NCI-H774 (cell line): ENCODE measurements around the gene ACAP2.
"Not testable (repeated sequence)": the region's sequence is repeated elsewhere in the genome, so short reads cannot be mapped to it uniquely, and the experiment has no call there.

Experiments
- DNase-seq: peaks from one replicate; lab custom pipeline; 2025; lab: John Stamatoyannopoulos, UW

Gene ACAP2, protein sequence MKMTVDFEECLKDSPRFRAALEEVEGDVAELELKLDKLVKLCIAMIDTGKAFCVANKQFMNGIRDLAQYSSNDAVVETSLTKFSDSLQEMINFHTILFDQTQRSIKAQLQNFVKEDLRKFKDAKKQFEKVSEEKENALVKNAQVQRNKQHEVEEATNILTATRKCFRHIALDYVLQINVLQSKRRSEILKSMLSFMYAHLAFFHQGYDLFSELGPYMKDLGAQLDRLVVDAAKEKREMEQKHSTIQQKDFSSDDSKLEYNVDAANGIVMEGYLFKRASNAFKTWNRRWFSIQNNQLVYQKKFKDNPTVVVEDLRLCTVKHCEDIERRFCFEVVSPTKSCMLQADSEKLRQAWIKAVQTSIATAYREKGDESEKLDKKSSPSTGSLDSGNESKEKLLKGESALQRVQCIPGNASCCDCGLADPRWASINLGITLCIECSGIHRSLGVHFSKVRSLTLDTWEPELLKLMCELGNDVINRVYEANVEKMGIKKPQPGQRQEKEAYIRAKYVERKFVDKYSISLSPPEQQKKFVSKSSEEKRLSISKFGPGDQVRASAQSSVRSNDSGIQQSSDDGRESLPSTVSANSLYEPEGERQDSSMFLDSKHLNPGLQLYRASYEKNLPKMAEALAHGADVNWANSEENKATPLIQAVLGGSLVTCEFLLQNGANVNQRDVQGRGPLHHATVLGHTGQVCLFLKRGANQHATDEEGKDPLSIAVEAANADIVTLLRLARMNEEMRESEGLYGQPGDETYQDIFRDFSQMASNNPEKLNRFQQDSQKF

DNA sequence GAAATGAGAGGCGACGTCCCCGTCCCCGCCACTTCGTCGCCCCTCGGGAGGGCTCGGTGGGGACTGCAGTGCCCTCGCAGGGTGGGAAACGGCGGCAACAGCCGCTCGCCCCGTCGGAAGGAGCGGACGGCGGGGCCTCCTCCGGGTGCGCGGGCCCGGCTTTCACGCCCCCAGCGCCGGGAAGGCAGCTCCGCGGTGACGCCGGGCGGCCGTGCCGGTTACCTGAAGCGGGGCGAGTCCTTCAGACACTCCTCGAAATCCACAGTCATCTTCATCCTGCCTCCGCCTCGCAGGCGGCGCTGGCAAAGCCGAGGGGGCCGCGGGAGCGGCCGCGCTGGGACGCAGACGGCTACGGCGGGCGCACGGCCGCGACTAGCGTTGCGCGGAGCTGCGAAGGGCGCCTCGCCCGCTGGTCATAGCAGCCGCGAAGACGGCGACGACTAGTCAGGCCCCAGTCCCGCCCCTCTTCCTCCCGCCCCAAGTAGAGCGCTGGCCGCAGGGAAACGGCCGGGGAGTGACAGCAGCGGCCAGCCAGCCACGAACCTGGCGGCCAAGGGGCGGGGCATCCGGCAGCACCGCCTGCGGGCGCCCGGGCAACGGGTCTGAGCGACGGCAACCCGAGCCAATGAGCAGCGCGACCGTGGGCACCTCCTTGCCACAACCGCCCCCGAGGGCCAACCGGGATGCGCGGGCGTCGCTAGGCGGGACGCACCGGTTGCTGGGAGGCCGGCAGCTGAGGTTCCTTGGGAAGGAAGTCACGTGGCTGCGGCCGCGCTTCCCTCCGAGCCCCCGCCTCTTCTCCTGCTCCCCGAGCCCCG is at the start of gene ACAP2:
ACAP2 (minus strand) TSS at position 448 of the 818 bp plus-strand sequence; CDS start at position 275, 173 bp downstream.
- DNase-seq, result peak; percentile 100

DNA sequence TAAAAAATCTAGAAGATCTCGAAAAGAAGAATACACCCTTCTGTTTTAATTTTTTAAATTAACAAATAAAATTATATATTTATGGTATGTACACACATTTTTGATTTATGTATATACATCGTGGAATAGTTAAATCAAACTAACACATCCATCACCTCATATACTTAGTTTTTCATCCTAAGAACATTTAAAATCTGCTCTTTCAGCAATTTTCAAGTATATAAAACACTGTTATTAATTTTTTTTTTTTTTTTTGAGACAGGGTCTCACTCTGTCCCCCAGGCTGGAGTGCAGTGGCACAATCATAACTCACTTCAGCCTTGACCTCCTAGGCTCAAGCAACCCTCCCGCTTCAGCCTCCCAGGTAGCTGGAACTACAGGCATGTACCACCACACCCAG is 32.8 kb upstream of the ACAP2 start:
- DNase-seq, result no peak

DNA sequence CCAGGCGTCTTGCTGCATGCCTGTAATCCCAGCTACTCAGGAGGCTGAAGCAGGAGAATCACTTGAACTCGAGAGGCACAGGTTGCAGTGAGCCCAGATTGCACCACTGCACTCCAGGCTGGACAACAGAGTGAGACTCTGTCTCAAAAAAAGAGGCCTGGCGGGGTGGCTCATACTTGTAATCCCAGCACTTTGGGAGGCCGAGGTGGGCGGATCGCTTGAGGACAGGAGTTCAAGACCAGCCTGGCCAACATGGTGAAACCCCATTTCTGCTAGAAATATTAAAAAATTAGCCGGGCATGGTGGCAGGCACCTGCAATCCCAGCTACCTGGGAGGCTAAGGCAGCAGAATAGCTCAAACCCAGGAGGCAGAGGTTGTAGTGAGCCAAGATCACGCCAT is 32.3 kb upstream of the ACAP2 start:
- not testable (repeated sequence) for DNase-seq

DNA sequence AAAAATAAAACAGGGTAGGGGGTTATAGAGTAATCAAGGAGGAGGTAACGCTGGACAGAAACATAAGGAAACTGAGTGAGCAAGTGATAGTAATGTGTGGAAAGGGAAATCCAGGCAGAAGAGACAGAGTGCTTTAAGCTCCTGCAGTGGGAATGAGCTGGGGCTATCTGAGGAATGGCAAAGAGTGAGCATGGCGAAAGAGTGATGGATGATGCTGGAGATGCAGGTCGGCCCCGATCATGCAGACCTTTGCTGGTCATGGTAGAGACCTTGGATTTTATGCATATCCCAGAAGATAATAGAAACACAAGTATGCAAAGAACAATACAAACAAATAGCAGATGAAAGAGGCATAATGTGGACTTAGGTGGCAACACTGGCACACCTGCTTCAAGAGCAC is 26.0 kb upstream of the ACAP2 start:
- no peak for DNase-seq

DNA sequence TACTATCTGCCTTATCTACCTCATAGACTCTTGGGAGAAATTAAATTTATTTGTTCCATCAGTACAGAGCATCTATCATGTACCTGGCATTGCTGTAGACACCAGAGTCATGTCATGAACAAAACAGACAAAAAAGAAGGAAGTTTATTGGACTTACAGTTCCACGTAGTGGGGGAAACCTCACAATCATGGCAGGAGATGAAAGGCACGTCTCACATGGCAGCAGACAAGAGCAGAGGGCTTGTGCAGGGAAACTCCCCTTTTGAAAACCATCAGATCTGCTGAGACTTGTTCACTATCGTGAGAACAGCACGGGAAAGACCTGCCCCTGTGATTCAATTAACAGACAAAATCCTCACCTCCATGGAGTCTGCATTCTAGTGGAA is 25.6 kb upstream of the ACAP2 start:
- no peak for DNase-seq

DNA sequence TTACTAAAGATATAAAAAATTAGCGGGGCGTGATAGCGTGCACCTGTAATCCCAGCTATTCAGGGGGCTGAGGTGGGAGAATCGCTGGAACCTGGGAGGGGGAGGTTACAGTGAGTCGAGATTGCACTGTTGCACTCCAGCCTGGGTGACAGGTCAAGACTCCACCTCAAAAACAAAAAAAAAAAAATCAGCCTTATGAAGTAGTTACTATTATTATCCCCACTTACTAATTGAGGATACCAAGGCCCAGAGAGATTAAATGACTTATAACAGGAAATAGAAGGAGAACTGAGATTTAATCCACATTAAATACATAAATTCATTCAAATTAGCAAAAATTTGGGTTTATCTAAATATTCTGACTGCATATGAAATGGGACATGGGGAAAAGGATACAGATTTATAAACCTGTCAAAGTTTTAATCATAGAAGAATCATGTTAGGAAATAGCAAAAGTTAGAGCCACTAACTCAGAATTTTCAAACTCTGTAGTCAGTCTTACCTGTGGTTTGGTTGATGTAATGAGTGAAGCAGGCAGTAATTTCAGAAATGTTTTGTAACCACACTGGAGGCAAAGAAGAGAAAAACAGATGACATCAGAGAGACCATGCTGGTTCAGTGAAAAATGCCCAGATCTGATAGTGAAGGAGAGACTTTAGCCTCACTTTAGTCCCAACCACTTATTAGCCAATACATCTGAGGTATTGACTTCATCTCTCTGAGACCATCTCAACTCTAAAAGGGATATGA is 25.0 kb upstream of the ACAP2 start:
- no peak for DNase-seq

DNA sequence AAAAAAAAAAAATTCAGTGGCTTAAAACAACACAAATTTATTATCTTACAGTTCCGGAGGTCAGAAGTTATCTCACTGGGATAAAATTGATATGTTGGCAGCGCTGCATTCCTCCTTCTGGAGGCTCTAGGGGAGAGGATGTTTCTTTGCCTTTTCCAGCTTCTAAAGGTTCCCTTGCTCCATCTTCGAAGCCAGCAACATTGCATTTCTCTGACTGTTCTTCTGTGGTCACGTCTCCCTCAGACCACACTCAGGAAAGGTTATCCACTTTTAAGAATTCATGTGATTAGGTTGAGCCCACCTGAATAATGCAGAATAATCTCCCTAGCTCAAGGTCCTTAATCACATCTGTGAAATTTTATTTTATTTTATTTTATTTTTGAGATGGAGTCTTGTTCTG is 23.4 kb upstream of the ACAP2 start:
- DNase-seq, result no peak

DNA sequence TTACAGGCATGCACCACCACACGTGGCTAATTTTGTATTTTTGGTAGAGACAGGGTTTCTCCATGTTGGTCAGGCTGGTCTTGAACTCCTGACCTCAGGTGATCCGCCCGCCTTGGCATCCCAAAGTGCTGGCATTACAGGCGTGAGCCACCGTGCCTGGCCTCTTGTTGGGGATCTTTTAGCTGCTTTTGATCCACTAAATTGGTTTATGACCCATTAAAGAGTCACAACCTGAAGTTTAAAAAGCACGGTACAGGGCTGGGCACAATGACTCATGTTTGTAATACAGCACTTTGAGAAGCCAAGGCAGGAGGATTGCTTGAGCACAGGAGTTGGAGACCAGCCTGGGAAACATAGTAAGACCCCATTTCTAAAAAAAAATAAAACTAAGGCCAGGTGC is 20.1 kb upstream of the ACAP2 start:
- not testable (repeated sequence) for DNase-seq

DNA sequence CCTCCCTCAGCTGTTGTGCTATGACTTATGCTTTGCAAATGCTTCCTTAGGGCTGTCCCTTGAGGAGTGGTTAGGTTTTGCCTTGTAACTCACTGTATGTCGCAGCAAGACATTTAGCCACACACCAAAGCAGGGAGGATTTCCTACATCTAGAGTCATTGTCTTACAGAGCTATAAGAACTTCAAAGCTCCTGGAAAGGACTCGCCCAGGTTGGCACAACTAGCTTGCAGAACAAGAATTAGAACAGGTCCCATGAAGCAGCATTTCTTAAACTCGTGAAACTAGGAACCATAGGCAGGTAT is 19.4 kb upstream of the ACAP2 start:
- no peak for DNase-seq

DNA sequence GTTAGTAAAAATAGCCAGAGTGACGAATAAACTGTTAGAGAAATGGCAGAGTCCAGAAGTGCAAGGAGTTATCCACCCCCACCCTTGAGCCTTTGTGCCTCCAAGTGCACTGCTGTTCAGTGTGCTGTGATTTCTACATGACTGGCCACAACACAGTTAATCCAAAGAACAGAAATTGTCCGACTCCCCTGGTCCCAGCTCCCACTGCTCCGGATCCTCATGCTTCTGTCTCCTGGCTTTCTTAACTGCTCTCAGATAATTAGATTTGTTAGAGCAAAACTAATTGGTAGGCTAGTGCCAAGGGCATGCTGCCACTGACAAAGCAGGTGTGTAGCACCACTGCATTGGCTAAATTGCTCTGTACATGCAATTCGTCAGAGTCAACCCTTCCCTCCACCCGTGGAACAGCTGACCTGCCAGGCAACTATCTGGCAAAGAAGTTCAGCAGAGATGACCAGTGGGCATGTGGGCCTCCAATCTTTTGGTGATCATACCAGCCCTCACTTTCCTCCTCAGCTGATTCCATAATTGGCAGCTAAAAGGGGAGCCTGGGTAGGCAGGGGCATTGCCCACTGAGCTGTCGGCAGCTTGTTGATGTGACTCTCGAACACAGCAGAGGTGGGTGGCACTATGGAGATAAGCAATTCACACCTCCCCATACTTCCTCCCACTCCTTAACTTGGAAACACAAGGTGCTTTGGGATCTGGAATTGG is 18.9 kb upstream of the ACAP2 start:
- DNase-seq, result peak; percentile 65

DNA sequence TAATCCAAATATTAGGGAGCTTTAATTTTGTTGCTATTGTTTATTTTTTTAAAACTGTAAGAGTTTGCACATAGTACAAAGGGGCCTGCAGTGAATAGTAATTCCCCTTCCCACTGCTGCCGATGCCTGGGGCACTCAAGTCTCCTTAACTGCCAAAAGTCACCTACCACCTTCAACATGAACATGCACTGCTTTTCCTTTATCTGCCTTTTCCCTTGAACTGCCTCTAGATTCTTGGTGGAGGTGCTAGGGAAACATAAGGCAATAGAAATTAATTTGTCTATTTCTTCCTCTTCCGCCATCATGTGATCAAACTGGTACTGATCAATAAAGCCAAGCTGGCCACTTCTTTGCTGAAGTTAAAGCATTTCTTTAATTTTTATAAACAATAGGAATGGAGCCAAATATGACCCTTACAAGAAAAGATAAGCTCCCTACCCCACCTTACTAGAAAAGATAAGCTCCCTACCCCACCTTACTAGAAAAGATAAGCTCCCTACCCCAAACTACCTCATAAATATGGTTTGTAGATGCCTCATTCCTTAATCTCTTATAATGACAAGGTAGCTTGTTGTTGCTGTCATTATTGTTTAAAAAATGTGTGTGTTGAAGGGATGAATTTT is 17.4 kb upstream of the ACAP2 start:
- DNase-seq, result no peak

DNA sequence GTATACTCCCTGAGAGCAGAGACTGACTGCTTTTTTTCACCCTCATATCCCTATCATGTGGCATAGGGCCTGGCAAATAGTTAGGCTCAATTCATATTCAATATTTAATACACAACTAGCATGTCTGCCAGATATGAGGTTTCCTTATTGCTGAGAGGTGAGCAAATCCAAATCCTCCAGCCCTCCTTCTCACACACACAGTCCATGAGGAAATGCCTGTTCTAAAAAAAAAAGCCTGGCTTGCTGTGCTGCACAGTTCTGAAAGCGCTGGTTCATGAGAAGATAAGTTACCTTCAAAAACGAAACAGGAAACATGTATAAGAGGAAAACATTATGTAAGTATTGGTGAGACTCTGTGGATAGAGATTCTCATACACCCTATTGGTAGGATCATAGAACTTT is 15.5 kb upstream of the ACAP2 start:
- no peak for DNase-seq

DNA sequence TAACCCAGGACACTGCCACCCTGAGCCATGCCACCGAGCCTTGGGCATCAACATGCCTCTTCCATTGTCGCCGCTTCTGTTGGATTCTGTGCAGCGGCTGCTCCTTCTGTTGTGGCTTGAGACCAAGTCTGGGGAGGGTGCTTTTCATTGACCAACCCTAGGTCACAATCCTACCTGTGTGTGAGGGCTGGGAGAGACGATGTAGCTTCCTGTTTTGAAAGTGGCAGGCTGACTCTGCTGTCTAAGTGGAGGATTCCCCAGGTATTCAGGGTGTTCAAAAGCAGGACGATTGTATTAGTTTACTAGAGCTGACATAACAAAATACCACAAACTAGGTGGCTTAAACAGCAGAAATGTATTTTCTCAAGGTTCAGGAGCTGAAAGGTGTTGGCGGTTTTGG is 13.0 kb upstream of the ACAP2 start:
- DNase-seq, result no peak

DNA sequence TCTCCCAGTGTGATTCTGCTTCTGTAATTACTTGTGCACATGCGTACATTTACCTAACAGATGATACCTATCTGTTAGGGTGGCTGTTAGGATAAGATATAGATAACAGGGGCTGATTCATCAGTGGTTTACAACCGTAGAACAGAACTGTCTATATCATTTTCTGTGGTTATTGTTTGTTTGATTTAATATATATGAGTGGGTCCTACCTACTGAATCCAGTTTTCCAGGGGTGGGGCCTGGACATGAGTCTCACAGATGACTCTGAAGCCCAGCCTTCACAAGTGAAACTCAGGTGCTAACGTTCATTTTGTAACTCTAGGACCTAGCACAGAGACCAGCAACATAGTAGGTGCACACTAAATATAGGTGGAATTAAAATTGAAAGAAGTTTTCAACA is 10.4 kb upstream of the ACAP2 start:
- no peak for DNase-seq

DNA sequence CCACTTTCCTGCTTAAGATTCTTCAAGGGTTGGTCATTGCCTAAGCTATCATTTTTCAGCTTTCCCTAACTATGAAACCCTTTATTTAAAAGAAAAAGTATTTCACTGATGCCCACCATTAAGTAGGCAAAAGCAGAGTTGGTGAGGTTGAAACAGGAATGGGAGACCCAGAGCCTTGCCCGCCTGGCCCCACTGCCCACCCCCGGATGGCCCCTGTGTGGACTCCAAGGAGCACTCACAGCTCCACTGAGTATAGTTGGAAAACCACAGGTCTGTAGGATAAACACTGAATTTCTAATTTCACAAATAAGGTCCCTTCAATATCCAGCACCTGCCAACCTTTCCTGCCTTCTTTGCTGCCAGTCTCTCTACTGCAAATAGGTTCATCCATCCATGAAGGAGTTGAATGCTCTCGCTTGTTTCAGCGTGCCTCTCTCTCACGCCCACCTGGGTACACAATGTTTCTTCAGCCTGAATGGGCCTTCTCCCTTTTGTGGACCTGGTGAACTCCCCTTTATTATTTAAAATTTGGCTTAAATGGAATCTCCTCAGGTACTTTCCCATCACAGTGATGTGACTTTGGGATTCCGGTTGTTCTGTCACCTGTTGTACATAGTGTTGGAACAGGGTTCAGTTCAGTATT is 8.7 kb upstream of the ACAP2 start:
- peak; percentile 83 for DNase-seq

DNA sequence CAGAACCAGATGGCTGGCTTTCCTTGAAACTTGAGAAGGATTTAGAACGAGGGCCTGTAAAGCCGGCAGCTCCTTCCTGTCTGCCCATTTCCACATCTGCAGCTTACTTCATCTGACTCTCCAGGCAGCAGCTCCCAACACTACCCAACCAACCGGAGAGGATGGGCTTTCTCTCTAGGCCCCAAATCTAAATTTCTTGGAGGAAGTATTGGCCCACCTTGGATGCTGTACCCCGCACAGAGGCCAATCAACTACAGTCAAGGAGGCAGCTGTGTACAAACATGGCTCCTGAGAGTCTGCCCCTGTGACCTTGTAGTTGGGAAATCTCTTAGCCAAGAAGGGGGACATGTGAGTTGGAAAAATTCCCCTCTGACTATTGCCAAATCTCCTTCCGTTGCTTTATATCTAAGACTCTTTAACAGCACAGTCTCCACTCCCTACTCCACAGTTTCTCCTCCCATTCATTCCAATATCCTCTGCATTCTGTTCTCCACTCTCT is 8.0 kb upstream of the ACAP2 start:
- no peak for DNase-seq

DNA sequence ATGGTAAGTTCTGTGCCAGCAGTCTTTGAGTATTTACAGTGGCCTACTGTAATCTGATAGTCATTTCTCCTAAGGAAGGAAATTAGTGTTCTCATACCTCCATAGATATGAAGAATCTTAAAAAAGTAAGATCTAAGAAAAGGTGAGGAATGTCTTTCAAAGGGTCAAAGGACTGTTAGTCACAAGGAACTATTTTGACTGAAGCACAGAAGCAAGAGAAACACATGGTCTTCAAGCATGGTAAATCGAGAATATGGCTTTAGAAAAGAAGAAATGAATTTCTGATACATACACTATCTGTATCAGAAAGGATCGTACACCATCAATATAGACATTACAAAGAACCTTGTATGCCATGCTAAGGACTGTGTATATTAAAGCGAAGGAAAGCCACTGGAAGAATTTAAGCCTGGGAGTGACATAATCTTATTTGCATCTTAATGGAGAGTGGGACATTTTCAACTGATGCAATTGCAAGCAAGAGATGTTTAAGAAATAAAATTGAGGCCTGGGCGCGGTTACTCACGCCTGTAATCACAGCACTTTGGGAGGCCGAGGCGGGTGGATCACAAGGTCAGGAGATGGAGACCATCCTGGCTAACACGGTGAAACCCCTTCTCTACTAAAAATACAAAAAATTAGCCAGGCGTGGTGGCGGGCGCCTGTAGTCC is 5.5 kb upstream of the ACAP2 start:
- DNase-seq, result no peak

DNA sequence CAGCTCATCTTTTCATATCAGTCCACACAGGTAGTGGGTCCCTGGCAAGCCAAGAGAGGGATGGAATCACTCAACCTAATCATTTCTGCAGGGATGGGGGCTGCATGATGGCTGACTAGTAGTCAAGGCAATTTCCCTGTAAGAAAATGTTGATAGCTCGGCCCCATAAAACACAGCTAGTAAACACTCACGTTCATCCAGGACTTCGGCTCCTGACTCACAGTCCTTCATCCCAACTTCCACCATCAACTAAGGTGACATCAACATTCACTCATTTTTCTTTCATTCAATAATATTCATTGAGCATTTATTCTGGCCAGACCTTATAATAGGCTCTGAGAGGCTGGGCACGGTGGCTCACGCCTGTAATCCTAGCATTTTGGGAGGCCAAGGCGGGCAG is 4.4 kb upstream of the ACAP2 start:
- no peak for DNase-seq

DNA sequence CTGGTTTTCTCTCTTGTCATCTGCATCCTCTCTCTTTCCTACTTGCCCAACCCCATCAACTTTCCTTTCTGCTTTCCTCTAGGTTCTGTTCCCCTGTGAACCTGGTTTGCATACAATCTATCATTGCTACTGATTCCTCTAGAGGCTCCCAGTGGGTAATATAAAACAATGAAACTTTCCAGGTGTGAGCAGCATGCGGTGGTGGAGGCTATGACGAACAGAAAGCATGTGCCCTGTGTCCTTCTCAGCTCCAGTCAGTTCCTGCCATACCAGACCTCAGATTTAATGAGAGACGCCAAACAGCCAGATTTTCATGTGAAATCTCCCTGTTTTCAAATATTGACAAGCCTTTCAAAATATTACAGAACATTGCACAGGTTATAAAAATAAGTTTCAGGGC is 3.5 kb upstream of the ACAP2 start:
- no peak for DNase-seq

DNA sequence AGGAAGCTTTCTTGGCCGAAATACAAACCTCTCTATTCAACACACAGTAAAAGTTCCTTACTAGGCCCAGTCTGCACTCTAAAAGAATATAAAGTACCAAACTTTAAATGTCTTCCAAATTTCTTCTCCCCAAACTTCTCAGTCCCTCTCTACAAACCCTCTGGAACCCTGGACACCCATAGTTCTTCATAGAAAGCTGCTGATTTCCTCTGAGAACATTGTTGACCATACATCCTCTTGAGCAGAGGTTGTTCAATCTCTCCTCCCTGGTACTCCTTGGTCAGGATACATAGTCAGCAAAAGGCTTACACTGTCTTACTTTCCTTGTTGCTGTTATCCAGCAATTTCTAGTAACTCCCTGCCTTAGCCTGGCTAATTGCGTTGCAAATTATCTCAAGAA is 3.1 kb upstream of the ACAP2 start:
- DNase-seq, result no peak
